ENCODE measurements around the gene NBPF4. TPM values are rescaled to one million over a fixed set of nuclear protein-coding genes. Genes with fewer than 3 reads are reported as not detected.

NBPF4 gene
- total RNA-seq, 1 donor from 2014 or later, result not detected

Other genes with a start within 250 kb of the NBPF4 start
- gene SLC25A24, start 43.7 kb downstream of the NBPF4 start, total RNA-seq, result 13.7 TPM
- gene NBPF6, start 206.3 kb upstream of the NBPF4 start, total RNA-seq, result not detected